Measurements from ENCODE around the gene KRT74.

The KRT74 gene

DNA sequence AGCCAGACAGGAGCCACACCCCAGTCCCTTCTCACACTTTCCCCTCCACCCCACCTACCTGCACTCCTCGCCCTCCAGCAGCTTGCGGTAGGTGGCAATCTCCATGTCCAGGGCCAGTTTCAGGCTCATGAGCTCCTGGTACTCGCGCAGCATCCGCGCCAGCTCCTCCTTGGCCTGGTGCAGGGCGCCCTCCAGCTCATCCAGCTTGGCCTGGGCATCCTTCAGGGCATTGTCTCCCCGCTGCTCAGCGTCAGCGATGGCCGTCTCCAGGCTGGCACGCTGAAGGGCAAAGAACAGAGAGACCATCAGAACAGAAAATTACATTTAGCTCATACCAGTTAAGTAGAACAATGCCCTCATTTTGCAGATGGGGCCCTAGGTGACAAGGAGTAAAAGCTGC, 5.5 kb downstream of the KRT74 start:
- DNase-seq = no peak

DNA sequence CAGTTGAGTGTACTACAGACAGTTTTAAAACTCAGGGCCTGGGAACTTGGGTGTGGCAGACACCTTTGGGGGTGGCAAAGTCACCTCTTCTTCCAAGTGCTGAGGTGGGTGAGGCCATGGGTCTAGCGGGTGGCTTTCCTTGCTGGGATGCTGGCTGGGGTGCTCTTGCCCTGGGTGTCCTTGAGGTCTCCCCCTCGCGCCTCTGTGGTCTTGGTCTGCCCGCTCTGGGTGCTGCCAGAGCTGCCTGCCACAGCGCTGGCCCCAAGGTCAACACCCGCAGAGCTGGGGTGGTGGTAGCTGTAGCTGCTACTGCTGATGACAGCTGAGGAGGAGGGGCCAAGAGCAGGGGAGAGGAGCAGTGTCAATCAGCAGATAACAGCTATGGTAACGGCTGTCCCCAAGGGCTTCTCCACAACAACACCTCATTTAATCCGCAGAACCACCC, 6.8 kb downstream of the KRT74 start:
- no peak for DNase-seq

DNA sequence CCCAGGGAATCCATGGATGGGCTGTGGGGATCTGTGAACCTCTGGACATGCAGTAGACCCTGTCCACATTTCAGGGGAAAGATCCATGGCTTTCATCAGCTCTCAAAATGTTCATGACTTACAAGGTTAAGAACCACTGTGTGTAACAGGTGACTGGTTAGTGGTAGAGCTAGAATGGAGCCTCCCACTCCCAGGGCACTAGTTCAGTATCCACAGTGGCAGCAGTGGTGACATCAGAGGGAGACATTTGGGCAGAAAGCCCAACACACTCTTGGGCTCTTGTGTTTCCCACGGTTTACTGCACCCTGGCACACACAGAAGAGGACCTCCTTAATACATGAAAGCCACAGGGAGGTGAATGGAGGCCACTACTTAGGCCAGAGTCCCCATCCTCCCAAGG, 9.1 kb downstream of the KRT74 start:
- DNase-seq = no peak

DNA sequence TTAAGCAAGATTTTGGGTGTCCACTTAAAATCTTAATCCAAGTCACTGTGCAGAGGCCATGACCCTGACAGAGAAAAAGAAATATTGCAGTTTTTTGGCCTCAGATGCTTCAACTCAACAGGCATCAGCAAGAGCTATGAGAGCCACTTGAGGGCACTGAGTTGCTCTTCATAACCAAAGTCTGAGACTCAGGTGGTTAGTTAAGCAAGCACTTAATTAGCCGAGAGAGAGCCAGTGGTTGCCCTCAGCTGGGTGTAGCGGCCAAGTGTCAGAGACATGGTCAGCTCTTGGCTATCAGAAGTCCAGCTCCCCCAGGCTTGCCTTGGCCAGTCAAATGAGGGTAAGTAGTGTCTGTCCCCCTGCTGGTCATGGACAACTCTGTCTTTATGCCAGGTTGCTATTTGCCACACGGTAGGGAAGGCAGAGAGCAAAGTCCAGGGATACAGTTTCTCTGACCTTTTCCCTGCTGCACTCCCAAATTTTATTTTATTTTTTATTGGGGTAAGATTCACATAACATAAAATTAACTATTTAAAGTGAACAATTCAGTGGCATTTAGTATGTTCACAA, 11.7 kb downstream of the KRT74 start:
- DNase-seq = no peak

DNA sequence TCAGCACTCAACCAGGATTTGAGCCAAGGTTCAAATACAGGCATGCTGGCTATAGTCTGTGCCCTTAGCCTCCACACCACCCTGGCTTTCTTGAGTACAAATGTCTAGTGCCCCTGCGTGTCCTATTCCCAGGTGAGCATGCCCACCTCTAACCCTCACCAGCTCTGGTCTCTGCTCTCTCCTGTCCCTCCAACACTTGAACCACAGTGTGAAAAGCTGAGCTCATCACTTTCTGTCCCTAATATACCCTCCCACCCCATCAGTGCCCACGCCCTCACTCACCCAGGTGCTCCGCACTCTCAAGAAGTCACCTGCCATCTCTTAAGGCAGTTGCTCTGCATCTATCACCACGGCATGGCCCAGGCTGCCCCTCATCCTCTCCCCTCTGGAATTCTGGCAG, 13.7 kb downstream of the KRT74 start:
- no peak for DNase-seq

DNA sequence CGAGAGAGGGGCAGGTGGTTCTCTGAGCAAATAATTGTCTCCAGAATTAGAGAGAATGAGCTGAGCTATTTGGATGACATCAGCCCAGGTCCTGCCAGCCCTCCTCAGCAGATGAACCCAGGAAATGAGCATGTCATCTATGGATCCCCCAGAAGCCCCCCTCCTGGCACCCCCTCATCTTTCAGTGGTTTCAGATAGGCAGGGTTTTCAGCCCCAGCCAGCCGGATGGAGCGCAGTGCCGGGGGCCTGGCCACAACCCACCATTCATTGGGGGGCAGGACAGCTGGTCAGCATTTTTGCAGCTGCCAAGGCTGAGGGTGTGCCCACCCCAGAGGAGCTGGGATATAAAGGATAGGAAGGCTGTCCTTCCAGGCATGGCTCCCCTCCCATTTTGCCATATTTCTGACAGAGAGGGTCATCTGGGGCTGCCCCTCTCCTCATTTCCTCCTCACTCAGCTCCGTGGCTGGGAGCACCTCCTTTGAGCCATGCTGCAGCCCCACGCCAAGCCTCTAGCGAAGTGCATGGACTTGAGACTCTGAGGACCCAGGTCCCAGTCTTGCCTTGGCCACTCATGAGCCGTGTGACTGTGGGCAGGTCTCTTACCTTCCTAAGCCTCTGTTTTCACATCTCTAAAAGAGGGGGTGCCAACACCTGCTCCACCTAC, 14.7 kb downstream of the KRT74 start:
- DNase-seq = no peak

DNA sequence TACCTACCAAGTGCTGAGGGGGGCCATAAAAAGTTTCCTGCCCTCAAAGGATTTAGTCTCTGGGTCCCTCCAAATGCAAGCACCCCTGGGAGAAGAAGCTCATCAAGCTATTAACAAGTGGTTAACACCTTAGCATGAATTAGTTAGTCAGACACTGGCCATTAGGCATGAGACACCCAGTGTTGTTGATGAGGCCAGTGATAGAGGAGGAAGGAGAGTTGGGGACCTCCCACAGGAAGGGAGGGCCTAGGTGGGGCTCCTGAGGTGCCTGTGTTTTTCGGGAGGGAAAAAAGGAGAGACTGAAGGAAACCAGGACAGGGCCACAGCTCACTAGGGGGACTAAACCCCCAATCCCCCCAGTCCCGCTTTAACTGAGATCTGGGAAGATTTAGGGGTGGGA, 16.2 kb downstream of the KRT74 start:
- DNase-seq = no peak

DNA sequence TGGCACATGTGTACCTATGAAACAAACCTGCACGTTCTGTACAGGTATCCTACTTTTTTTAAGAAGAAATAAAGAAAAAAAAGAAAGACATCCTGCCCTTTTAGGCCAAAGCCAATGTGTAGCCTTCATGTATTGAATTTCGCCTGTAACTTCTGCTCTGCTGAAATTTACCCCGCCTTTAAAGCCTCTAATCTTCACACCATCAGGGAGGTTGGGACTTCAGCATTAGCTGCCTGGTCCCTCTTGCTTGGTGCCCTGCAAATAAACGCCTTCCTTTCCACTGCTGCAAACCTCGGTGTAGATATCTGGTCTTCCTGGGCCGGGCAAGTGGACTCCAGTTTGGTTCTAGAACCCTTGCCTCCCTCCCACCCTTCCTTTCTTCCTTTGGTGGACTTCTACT, 18.1 kb downstream of the KRT74 start:
- DNase-seq = no peak

DNA sequence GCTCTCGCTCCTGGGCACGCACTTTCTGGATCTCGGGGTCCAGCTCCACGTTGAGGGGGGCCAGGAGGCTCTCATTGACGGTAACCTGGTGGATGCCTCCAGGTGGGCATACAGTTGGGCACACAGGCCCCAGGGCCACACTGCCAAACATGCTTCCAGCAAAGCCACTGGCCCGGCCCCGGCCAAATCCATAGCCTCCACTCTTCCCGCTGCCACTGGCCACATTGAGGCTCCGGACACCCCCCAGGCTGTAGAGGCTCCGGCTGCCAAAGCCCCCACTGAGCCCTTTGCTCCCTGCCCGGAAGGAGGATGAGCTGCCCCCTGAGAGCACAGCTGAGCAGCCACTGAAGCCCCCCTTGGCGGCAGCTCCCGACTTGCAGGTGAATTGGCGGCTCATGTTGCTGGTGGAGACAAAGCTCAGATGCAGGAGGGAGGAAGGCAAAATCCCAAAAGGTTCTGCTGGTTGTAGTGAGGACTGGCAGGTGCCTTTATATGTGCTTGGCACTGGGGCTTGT, 20.9 kb downstream of the KRT74 start, which contains the start of gene KRT71:
TSS of gene KRT71 (minus strand) at position 465 of the 515 bp plus-strand sequence. CDS start at position 397, 68 bp downstream.
- DNase-seq = no peak

DNA sequence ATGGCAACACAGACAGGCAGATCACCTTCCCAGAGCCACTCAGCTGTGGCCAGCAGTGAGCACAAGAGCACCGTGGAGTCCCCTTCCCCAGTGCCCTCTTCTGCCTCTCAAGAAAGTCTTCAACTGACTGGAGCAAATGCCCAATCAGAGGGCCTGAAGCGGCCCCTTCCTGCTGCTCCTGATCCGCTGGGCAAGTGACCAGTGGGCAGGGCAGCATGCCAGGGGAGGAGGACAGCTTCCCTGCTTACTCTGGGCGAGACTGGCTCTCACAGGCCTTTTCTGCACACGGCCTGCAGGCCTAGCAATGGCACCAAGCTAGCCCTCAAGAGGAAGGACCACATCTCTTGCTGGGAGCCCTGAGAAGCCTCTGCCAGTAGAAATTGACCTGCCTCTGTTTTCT, 21.6 kb downstream of the KRT74 start:
- DNase-seq = no peak

DNA sequence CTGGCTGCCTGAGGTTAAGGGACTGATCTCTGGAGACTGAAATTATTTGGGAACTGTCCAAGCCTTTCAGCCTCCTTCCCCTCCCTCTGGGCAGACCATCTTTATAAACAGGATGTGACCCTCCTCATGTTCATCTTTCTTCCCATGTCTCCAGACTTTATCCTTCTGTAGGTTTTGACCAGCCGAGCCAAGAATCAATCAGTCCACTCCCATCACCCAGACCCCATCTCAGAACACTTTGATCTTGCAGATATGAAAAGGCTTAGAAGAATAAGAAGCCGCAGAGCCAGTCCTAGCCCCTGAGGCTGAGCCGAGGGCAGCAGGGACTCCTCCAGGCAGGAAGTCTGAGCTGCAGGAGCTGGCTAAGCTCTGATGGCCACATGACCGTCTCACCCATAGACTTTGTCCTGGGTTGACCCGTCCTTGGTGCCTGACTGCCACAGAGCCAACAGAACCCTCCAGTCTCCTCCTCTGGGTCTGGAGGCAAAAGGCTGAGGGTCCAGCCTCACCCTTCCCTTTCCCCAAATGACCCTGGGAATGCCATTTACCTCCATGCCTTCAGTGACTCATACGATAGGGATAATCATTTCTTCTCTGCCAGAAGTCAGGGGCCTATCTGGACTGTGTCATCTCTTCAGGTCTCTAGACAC, 22.3 kb downstream of the KRT74 start:
- DNase-seq = no peak

DNA sequence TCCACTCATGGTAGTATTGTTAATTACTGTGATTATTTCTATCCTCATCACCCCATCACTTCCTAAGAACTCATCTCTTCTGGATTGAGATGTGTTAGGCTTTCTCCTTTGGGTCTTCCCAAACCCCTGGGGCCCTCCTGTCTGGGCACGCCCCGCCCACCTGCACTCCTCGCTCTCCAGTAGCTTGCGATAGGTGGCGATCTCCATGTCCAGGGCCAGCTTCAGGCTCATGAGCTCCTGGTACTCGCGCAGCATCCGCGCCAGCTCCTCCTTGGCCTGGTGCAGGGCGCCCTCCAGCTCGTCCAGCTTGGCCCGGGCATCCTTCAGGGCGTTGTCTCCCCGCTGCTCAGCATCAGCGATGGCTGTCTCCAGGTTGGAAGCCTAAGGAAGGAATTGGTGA, 27.5 kb downstream of the KRT74 start:
- no peak for DNase-seq

DNA sequence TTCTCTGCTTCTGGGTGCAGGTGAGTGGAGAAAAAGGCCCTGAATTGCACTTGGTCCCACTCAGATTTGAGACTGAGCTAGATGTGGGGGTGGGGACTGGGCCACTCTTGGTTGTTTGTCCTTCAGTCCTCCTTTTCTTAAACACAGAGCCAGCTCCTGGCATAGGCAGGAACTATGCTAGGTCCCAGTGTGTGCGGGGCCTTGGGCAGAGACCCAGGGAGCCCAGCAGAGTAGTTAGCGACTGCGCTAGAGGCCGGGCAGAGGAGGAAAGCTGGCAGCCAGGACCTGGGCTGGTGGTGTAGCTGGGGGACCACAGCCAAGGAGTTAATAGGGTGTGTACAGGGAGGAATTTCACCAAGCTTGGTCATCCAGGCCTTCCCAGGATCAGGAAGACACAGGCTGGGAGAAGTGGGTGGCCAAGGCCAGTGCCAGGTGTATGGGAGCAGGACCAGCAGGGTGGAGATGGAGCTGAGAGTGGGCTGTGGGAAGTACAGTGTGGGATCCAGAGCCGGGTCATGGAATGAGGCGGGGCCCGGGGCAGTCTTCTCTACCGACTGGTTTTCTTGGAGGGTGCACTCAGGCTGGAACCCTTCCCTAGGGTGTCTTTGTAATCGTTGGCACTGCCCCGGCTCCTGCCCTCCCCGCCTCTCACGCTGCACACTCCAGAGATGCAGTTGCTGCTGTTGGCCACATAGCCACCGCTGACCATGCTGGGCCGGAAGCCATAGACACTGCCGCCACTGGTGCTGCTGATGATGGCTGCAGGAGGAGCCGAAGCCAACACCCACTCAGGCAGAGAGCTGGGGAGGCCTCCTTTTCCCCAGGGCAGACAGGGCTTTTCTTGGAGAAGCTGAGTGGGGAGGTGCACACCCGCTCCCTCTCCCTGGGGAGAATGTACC, 29.4 kb downstream of the KRT74 start:
- DNase-seq = no peak

DNA sequence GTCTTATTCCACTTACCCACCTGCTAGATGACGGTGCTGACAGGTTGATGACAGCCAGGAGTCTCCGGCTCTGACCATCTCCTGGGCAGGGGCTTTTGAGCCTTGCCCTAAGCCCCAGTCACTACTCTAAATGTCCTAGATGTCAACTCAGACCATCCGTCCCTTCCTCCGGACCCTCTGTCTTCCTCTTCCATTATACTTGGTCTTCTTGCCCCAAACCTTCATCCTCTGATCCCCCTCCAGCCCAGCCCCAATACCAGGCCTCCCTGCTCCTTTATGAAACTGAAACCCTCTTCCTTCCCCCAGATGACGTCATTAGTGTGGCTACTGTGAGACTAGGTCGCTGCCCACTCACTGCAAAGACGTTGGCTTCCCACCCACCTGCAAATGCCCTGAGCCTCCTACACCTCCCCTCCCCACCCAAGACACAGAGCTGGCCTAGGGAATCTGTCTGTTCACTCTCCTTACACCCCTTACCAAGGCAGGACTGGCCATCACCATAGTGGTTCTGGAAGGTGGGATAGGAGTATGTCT, 30.8 kb downstream of the KRT74 start:
- DNase-seq = no peak

DNA sequence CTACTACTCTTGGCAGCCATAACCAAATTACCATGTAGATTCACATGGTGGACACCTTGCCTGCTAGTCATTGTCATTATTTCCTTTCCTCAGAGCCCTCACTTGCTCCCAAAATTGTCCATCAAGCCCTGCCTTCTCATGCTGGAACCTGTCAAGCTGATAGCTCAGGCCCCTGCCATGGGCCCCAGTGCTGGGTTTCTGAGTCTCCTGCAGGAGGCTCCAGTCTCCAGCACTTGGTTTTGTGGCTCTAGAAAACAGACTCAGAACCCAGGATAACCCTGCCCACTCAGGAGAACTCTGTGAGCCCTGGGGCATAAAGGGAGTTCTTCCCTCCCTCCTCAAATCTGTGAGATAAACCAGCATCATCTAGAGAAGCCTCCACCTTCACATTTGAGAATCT, 31.5 kb downstream of the KRT74 start:
- DNase-seq = no peak

DNA sequence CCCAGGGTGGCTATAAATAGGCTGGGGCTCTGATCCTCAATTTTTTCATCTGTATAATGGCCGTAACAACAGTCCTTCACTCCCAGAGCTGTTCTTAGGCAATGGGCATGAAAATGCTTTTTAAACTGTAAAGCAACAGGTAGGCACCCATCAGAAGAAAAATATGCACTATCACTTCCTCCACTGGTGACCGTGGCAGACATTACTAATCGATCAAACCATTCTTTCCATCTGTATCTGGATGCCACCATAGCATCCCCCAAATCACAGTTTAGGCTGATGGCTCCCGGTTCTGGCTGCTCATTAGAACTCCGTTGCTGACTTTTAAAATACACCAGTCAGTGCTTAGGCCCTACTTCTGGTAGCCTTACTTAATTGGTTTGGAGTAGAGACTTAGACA, 31.9 kb downstream of the KRT74 start:
- DNase-seq = no peak

DNA sequence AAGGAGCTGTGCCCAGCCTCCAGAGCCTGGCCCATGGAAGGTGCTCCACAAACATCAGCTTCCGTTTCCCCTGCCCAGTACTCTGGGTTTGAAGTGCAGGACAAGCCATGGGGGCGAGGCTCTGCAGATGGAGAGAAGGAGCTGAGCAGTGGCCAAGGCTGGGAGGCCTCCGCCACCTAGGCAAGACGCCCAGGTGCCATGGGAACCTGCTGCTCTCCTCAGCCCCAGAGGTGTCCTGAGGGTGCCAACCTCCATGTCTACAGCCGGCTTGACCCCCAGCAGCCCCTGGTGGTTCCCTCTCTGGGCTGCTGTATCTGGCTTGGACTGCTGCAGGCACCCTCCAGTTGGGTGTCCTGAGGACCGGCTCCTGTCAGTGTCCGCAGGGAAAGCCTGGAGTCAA, 33.1 kb downstream of the KRT74 start:
- no peak for DNase-seq

DNA sequence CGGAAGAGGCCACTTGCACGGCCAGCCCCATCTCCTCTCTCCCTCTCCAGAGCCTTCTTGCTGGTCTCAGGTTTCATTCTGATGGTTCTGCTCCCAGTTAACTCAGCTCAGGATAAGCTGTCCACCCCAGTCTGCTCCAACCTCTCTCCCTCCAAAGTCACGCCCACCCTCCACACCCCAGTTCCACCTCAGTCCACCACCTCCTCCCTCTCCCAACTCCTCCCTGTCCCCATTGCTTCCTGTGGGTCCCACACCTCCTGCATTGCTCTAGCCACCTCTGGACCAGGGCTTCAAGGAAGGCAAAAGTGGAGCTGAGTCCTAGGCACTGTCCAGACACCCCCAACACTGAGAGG, 33.8 kb downstream of the KRT74 start:
- DNase-seq = no peak

DNA sequence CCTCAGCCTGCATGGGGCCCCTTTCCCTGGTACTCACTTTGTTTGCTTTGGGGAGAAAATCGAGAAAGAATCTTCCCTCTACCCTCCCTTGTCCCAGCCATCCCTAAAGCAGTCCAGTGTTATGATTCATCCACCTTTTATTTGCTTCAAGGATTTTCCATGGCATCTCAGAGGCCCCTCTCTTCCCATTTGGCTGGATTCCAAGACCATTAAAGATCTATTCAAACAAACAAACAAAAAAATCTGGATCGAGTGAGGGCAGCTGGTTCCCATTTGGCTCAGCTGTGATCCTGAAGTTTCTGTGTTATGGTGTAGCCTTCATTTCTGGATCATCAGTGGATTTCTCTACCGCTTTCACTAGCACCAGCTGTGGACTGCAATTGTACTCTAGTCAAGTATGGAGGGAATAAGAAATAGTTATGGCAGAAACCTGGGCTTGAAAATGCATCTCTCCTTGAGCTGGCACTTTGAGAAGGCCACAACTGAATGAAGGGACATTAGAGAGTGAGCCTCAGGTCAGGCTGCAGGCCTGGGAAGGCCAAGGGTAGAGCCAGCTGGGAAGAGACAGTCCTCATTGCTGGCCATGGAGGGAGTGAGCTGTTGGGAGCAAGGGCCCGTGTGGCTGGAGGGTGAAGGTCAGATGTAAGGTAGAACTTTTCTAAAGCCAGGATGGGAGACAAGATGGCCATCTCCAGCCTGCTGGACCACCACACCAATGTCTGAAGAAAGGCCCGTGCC, 34.4 kb downstream of the KRT74 start:
- DNase-seq = no peak

DNA sequence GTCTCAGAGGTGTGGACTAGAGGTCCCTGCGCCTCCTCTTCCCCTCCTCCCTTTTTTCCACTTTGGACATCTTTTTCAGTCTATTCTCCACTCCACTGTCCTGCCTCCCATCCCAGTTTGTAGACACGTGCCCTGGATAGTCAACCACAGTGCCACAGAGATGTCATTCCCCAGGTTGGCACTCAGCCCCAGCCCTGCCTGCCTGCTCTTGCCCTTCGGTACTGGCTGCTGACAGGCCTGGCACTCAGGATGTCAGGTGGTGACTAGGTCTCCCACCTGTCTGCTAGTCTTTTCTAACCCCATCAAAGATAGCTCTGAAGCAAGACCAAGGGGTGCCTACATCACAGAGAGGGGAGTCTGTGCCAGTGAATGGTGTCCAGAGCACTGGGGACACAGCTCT, 36.5 kb downstream of the KRT74 start:
- no peak for DNase-seq

DNA sequence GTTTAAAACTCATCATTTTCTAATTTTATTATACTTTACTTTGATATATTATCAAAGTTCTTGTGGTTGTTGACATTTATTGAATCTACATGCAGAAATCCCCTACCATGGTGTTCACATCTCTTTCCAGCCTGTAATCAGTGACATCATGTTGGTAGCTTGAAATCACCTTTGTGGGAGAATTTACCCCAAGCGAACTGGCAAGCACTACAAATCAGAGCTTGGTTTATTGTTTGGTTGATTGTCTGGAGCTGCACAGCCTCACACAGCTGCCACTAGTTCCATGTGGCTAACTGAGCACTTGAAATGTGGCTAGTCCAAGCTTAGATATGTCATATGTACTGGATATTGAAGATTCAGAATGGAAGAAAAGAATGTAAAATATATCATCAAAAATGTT, 38.1 kb downstream of the KRT74 start:
- DNase-seq = no peak

DNA sequence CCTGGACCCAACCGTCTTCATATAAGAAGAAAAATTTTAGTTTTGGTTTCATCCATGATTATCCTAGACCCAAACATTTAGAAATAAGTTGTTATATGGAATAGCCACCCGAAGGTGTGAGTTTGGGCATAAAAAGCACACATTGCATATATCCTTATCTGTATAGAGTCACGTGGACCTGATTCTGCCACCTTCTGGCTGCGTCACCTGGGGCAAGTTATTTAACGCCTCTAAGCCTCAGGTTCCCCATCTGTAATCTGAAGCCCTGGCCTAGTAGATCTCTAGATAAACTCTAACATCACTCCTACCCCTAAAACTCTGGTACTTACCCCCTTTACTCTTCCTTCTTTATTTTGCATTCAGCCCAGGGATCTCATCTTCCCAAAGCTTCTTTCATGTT, 39.2 kb downstream of the KRT74 start:
- no peak for DNase-seq
